ENCODE measurements around the gene TMEM164. TPM values are rescaled to one million over a fixed set of nuclear protein-coding genes. Genes with fewer than 3 reads are reported as not detected.
"Not testable (repeated sequence)": the region's sequence is repeated elsewhere in the genome, so short reads cannot be mapped to it uniquely, and the experiment has no call there.

The TMEM164 gene
- total and polyA plus RNA-seq, 12 donors, result 8.7 to 32.2 (median 24.8) TPM

- TF ChIP-seq CTCF (IDR thresholded peaks at IDR 0.05), result no peak
- TF ChIP-seq POLR2A (IDR thresholded peaks at IDR 0.05), result no peak
- intact Hi-C loops (cut with DNase I), result no loop called here
- WGBS, 4 donors, result 51 to 69% (median 60%) methylated on average over 2 of the region's 2 CpGs
- DNase-seq, result no peak
- Histone ChIP-seq H3K36me3 (replicated peaks in 1 of 2) (no peaks in the 10 kb centered on the region), H3K4me3 (no peak overlapping the region), H3K4me1 (replicated peaks in 1 of 2) (no peaks in the 10 kb centered on the region), H3K9me3 (replicated peaks in 1 of 3) (no peaks in the 10 kb centered on the region), H3K27ac (no peak overlapping the region), H3K27me3 (no peaks in the 10 kb centered on the region)
Measured at GRCh38 chrX:110153244-110153643, 150.3 kb downstream of the TMEM164 start.

- Histone ChIP-seq H3K36me3 (replicated peaks in 1 of 2) (no peaks in the 10 kb centered on the region), H3K27ac (no peak overlapping the region), H3K9me3 (replicated peaks in 1 of 3) (no peaks in the 10 kb centered on the region), H3K27me3 (no peaks in the 10 kb centered on the region), H3K4me1 (replicated peaks in 1 of 2) (no peaks in the 10 kb centered on the region), H3K4me3 (no peak overlapping the region)
- no peak for TF ChIP-seq CTCF (IDR thresholded peaks at IDR 0.05)
- no peak for TF ChIP-seq POLR2A (IDR thresholded peaks at IDR 0.05)
- intact Hi-C loops (cut with DNase I), result no loop called here
- 62 to 90% (median 83%) methylated on average over 2 of the region's 2 CpGs for WGBS, 4 donors
- DNase-seq, result no peak
Measured at GRCh38 chrX:110153896-110154295, 151.0 kb downstream of the TMEM164 start.

GRCh38 chrX:110154328-110154727, 151.4 kb downstream of the TMEM164 start:
- DNase-seq; intact Hi-C loops (cut with DNase I); H3K36me3 ChIP-seq (replicated peaks in 1 of 2); H3K27me3 ChIP-seq; H3K4me3 ChIP-seq; H3K9me3 ChIP-seq (replicated peaks in 1 of 3); H3K27ac ChIP-seq; H3K4me1 ChIP-seq (replicated peaks in 1 of 2): not testable (repeated sequence)
- 64 to 93% (median 78%) methylated on average over 4 to 5 of the region's 5 CpGs for WGBS, 4 donors

GRCh38 chrX:110155759-110156158, 152.8 kb downstream of the TMEM164 start:
- 49 to 74% (median 61%) methylated on average over 1 of the region's 1 CpG for WGBS, 4 donors

More at GRCh38 chrX:110155759-110156158, 152.8 kb downstream of the TMEM164 start:
- H3K27me3 ChIP-seq, result no peaks in the 10 kb centered on the region
- H3K9me3 ChIP-seq (replicated peaks in 1 of 3), result no peaks in the 10 kb centered on the region
- H3K4me3 ChIP-seq, result no peak overlapping the region
- no peaks in the 10 kb centered on the region for H3K36me3 ChIP-seq (replicated peaks in 1 of 2)
- DNase-seq, result no peak
- TF ChIP-seq CTCF (IDR thresholded peaks at IDR 0.05) (no peak), POLR2A (IDR thresholded peaks at IDR 0.05) (no peak)
- intact Hi-C loops (cut with DNase I), result loop anchor here in 1 of 2 donors (5.0 kb wide), 1 partner anchor 252 kb away; no protein-coding TSS in a partner anchor
- no peak overlapping the region for H3K27ac ChIP-seq
- peaks cover 0 to 1% of the 10 kb centered on the region in 2 donors for H3K4me1 ChIP-seq (replicated peaks in 1 of 2)

Data from adrenal gland (tissue), 12 donors.